Hindlimb muscle (tissue), 1 donor: Measurements from ENCODE around the gene RNF40. TPM values are rescaled to one million over a fixed set of nuclear protein-coding genes. Genes with fewer than 3 reads are reported as not detected.
"Not testable (repeated sequence)": the region's sequence is repeated elsewhere in the genome, so short reads cannot be mapped to it uniquely, and the experiment has no call there.

Experiments used
- DNase-seq: peaks from one replicate; pipeline ENCODE4 v3.0.0-alpha.2; 2013
- polyA plus RNA-seq: library from polyadenylated mRNA; unstranded; fragments of 120-200 nt; gene quantifications from one replicate; pipeline ENCODE4 v1.2.1, GENCODE V29; 2013; ENCODE audit not compliant: insufficient read length

The RNF40 gene
- polyA plus RNA-seq, 1 donor = 52.3 TPM

DNA sequence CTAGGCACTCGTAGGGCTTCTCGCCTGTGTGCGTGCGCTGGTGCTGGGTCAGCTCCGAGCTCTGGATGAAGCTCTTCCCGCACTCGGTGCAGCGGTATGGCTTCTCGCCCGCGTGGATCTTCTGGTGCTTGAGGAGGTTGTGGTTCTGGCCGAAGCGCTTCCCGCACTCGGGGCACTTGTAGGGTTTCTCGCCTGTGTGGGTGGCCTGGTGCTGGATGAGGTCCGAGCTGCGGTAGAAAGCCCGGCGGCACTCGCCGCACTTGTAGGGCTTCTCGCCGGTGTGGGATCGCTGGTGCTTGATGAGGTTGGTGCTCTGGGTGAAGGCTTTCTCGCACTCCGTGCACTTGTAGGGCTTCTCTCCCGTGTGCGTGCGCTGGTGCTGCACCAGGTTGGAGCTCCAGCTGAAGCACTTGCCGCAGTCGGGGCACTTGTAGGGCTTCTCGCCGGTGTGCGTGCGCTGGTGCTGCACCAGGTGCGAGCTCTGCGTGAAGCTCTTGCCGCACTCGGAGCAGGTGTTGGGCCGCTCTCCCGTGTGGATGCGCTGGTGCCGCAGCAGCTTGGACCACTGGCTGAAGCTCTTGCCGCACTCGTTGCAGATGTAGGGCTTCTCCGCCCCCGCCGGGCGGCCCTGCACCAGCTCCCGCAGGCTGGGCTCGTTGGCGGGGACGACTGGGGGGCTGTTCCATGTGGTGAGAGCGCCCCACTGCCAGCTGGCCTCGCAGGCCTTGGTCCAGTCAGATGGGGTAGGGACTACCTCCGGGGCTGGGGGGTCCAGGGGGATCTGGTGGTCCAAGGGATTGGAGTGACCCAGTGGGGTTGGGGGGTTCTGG is 21.4 kb downstream of the RNF40 start:
- DNase-seq = no peak

GRCh38 chr16:30784215-30784614 is 22.1 kb downstream of the RNF40 start:
- no peak for DNase-seq

DNA sequence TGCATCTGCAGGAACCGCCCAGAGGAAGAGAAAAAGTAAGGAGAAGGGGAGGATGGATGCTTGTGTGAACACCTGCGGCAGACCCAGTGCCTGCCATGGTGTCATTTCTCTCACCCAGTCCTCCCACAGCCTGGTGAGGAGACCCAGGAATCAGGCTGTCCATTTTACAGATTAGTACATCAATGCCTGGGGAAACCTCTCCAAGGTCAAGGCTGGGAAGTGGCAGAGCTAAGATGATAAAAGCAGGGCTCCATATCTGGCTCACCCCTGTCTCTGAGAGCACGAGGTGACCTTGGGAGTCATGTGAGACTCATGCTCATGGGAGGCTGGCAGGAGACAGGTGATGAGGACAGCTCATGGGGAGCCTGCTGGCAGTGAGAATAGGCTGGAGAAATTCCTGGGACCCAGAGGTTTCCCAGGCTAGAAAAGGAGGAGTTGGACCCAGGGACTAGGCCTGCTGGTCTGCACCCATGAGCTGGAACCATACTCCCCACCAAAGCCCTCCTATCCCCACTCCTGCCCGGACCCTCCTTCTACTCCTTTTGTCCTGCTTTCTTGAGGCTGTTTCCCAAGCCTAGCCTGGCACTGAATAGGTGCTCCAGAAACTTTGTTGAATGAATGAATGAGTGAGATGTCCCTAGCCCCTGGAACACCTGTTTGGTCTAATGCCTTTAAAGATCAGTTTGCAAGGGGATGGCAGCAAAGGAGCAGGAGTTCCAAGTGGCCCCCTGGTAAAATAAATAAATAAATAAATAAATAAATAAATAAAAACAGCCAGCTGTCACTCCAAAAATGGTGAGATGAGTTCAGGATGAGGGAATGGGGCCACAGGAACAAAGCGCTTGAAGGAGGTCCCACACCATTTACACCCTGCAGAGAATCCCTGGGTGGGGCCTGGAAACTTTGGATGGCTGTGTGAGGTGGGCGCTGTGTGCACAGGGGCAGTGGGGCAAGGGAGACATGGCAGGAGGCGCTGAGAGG is 23.3 kb downstream of the RNF40 start:
- no peak for DNase-seq

- DNase-seq = no peak
Observed at GRCh38 chr16:30786115-30786935, 24.2 kb downstream of the RNF40 start.

DNA sequence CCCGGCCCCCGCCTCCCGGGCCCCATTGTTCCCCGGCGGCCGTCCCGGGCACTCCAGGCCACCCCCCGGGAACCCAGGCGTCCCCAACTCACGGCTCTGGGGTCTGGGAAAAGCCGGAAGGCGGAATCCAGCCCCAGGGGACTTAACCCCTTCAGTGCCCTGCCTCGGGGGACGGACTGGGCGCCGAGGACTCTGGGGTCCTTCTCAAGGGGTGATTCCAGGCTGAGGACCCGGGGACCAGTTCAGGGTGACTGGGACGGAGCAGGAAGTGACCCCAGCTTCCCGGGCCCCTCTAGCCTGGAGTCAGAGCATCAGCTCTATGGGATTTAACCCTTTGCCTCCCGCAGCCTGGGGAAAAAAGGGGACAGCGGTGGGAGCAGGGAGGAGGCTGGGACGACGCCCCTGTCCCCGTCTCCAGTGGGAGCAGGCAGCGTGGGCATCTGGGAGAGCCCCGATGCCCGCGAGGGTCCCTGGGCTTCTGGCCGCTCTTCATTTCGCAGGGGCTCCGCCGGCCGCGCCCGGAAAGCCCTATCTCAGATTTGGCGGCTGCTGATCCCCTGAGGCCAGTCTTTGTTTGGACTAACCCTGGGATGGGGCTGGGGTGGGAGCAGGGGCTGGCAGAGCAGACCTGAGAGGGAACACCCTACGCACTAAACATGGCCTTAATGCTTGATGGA is 25.0 kb downstream of the RNF40 start, which contains the start of gene ZNF629:
TSS of gene ZNF629 (minus strand) at position 270 of the 677 bp plus-strand sequence. CDS start 2,723 bp downstream, outside the sequence.
- peak; percentile 84 for DNase-seq

DNA sequence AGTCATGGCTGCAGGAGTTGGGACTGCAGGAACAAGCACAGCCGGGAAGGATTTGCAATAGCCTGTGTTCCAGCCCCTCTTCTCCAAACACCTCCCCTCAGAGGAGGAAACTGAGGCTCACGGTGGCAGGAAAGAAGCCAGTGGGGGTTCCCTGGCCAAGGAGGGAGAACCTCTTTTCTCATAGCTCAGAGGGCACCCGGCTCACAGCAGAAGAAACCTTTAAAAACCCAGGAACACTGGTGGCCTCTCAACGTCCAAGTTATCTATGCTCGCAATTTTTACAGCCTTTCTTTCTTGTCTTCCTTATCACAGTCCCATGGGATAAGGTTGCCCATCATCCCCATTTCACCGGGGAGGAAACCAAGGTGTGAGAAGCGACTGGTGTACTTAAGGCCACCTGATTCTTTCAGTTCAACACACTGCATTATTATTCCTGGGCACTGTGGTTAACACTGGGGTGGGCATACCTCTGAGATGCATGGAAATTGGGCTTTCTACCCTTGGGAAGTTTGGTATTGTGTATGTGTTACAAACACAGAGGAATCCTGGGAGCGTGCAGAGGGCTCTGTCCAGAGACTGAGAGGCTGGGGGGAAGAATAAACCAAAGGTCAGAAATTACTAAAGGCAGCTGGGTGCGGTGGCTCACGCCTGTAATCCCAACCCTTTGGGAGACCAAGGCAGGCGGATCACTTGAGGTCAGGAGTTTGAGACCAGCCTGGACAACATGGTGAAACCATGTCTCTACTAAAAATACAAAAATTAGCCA is 25.7 kb downstream of the RNF40 start:
- no peak for DNase-seq

DNA sequence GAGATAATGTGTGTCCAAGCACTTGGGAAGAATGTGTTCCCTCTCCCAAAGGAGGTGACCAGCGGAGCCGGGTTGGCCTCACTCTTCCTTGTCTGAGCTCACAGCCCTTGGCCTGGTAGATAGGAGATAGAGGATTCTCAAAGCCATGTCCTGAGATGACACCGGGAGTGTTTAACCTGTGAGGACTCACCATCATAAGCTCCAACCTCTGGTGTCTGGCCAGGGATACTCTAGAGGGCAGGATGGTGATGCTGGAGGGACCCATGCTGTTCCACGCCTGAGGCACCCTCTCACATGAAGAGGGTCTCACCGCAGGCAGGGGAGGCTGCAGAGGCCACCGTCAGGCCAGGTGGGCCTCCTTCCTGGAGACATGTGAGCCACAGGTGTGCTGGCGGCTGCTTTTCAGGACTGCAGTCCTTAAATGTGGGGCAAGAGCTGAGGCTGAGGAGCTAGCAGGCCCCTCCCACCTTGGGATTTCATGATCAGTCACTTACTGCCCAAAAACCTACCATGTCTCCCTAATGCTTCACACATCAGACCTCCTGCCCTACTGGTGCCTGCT is 31.5 kb downstream of the RNF40 start:
- DNase-seq = no peak

- no peak for DNase-seq
Observed at GRCh38 chr16:30794634-30795033, 32.5 kb downstream of the RNF40 start.

DNA sequence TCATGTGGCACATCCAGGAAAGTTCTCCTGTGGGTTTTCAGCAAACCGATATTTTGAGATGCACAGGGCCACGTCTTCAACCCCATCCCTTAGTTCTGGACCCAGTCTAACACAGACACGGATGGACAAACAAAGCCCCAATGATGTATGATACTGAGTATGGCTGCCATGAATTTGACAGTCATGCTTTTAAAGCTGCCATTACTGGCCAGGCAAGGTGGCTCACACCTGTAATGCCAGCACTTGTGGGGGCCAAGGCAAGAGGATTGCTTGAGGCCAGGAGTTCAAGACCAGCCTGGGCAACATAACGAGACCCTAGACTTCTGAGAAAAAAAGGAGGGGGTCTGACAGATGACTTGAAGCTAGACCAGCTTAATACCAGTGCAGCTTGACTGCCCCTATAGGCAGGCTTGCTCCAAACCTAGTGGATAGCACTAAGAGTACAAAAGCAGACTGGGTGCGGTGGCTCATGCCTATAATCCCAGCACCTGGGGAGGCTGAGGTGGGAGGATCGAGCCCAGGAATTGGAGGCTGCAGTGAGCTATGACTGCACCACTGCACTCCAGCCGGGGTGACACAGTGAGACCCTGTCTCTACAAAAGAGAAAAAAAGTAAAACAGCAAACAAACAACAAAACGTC is 35.7 kb downstream of the RNF40 start:
- DNase-seq = no peak

GRCh38 chr16:30802936-30803335 is 40.8 kb downstream of the RNF40 start:
- no peak for DNase-seq

DNA sequence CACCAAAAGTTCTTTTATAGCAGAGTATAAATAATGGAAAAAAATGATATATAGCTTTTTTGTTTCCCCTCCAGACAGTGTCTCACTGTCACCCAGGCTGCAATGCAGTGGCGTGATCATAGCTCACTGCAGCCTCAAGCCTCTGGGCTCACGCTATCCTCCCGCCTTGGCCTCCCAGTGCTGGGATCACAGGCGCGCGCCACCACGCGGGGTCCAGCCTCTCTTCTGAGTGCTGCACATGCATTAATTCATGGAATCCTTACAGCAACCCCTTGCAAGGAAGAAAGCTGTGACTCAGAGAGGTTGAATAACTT is 42.9 kb downstream of the RNF40 start:
- no peak for DNase-seq

- peak; percentile 90 for DNase-seq
Observed at GRCh38 chr16:30805370-30806169, 43.4 kb downstream of the RNF40 start.

- DNase-seq = no peak
Observed at GRCh38 chr16:30808146-30808545, 46.0 kb downstream of the RNF40 start.

DNA sequence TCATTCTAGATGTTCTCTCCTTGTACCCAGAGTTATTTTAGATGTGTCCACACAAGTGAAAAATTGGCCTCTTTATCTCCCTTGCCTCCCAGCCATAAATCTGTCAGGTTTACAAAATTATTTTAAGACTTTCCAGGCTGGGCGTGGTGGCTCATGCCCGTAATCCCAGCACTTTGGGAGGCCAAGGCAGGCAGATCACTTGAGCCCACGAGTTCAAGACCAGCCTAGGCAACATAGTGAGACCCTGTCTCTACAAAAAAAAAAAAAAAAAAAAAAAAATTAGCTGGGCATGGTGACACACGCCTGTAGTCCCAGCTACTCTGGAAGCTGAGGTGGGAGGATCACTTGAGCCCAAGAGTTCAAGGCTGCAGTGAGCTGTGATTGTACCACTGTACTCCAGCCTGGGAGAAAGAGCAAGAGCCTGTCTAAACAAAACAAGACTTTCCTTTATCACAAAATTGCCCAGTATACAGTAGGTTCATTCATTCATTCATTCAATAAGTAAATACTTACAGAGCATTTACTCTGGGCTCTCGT is 46.8 kb downstream of the RNF40 start:
- not testable (repeated sequence) for DNase-seq

GRCh38 chr16:30809675-30810074 is 47.6 kb downstream of the RNF40 start:
- not testable (repeated sequence) for DNase-seq

DNA sequence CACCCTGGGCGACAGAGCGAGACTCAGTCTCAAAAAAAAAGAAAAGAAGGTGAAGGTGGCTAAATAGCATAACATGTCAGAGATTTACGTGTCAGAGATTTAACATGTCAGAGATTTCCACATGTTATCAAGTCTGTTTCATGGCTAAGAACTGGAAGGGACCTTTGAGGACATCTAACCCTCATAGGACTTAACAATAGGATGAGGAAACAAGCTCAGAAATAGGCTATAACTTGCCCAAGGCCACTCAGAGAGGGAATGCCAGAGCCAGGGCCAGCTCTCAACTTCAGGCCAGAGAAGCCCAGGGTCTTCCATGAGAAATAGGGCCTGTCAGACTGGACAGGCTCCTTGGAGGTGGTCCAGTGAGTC is 51.7 kb downstream of the RNF40 start:
- DNase-seq = no peak

GRCh38 chr16:30816769-30817168 is 54.6 kb downstream of the RNF40 start:
- DNase-seq = no peak

DNA sequence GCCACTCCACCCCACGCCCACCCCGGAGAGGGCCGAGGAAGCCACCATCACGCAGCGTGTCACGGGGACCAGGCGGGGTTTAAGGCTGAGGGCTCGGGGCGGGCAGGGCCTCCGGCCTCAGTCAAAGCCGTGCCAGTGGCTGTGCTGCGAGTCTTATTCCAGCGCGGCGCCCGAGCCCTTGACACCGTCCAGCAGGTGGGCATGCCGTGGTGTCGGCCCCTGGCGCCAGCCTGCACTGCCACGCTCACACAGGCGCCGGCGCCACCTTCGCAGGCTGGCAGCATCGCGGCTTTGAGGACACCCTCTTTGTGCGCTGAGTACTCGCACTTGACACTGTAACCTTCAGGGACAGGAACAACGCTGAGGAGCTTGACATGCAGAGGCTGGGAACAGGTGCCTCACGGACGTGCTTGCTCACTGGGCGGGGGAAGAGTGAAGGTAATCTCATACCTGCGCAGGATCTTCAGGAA is 58.9 kb downstream of the RNF40 start:
- no peak for DNase-seq

- DNase-seq = not testable (repeated sequence)
Observed at GRCh38 chr16:30821441-30821840, 59.3 kb downstream of the RNF40 start.
